CD14-positive monocyte (primary cell): ENCODE results near the gene MAP3K10. TPM values are rescaled to one million over a fixed set of nuclear protein-coding genes. Genes with fewer than 3 reads are reported as not detected.

ENCODE experiments used
- DNase-seq, 3 donors: peaks; one replicate each; pipeline ENCODE4 v3.0.0-alpha.2; 2011 to 2022
- H2AFZ ChIP-seq: 2 replicates; pipeline ENCODE4 v1.6.0; 2012; ENCODE audit warnings: mild to moderate bottlenecking, low read depth, low read length, inconsistent platforms; ENCODE audit not compliant: insufficient read depth, poor library complexity, severe bottlenecking
- H3K27ac ChIP-seq, 2 donors: 1 replicate in 1 of 2; 2 replicates in 1 of 2; pipeline ENCODE4 v1.5.1; 2012 to 2013; ENCODE audit warnings: low read length in 2 of 2, control low read depth in 1 of 2, inconsistent platforms in 1 of 2, low read depth in 1 of 2, mild to moderate bottlenecking in 1 of 2
- H3K27me3 ChIP-seq, 2 donors: one replicate each; pipeline versions ENCODE4 v1.6.0 to v1.6.1; 2011 to 2013; ENCODE audit warnings: low read length in 2 of 2; ENCODE audit not compliant: control insufficient read depth in 2 of 2, insufficient read depth in 2 of 2
- H3K36me3 ChIP-seq, 2 donors: replicated peaks in 1 of 2; 1 replicate in 1 of 2; 2 replicates in 1 of 2; pipeline versions ENCODE4 v1.5.1 to v1.6.1; 2012 to 2013; ENCODE audit warnings: low read length in 2 of 2, control low read depth in 1 of 2, inconsistent platforms in 1 of 2, mild to moderate bottlenecking in 1 of 2; ENCODE audit not compliant: insufficient read depth in 2 of 2, control insufficient read depth in 1 of 2
- H3K4me1 ChIP-seq, 2 donors: 1 replicate in 1 of 2; 2 replicates in 1 of 2; pipeline versions ENCODE4 v1.5.1 to v1.6.1; 2012 to 2013; ENCODE audit warnings: low read length in 2 of 2, control low read depth in 1 of 2, inconsistent platforms in 1 of 2, mild to moderate bottlenecking in 1 of 2, moderate library complexity in 1 of 2; ENCODE audit not compliant: insufficient read depth in 2 of 2, control insufficient read depth in 1 of 2
- H3K4me2 ChIP-seq: replicated peaks from 2 replicates; pipeline ENCODE3; 2012; ENCODE audit warnings: low read length, moderate library complexity, mild to moderate bottlenecking; ENCODE audit not compliant: poor library complexity, severe bottlenecking; ENCODE audit errors: extremely low read depth
- H3K4me3 ChIP-seq, 3 experiments: fragments of 200-600 bp in 1 of 3; sonication (generic) in 1 of 3; replicated peaks in 1 of 3; 1 replicate in 2 of 3; 2 replicates in 1 of 3; pipeline ENCODE4 v1.5.1; 2011 to 2013; ENCODE audit warnings: low read length in 3 of 3, mild to moderate bottlenecking in 3 of 3, control low read depth in 2 of 3, low read depth in 2 of 3, inconsistent platforms in 1 of 3, moderate library complexity in 1 of 3
- H3K79me2 ChIP-seq: 2 replicates; pipeline ENCODE4 v1.6.0; 2012; ENCODE audit warnings: mild to moderate bottlenecking, control low read depth, inconsistent platforms, low read length, moderate library complexity; ENCODE audit not compliant: insufficient read depth
- H3K9ac ChIP-seq: 2 replicates; pipeline ENCODE4 v1.6.0; 2017; ENCODE audit warnings: low read length, mild to moderate bottlenecking; ENCODE audit not compliant: insufficient read depth, poor library complexity, severe bottlenecking
- H3K9me3 ChIP-seq, 2 donors: replicated peaks in 1 of 2; 1 replicate in 1 of 2; 2 replicates in 1 of 2; pipeline versions ENCODE4 v1.5.1 to v1.6.1; 2012 to 2013; ENCODE audit warnings: low read length in 2 of 2, control low read depth in 1 of 2; ENCODE audit not compliant: control insufficient read depth in 1 of 2, insufficient read depth in 1 of 2
- H4K20me1 ChIP-seq: 2 replicates; pipeline ENCODE4 v1.6.0; 2012; ENCODE audit warnings: mild to moderate bottlenecking, low read length, control low read depth, moderate library complexity; ENCODE audit not compliant: insufficient read depth
- H3K27ac Mint-ChIP-seq, 7 donors: one replicate each; pipeline ENCODE4 v1.8.0; 2020; ENCODE audit warnings: mild to moderate bottlenecking in 7 of 7, mixed read lengths in 7 of 7, moderate library complexity in 6 of 7, inconsistent platforms in 2 of 7
- H3K27me3 Mint-ChIP-seq, 3 donors: one replicate each; pipeline ENCODE4 v1.8.0; 2021 to 2022; ENCODE audit warnings: low read depth in 3 of 3, mild to moderate bottlenecking in 3 of 3, mixed read lengths in 3 of 3, moderate library complexity in 3 of 3, inconsistent platforms in 1 of 3
- H3K36me3 Mint-ChIP-seq, 2 donors: one replicate each; pipeline ENCODE4 v1.8.0; 2020; ENCODE audit warnings: mixed read lengths in 2 of 2, inconsistent platforms in 1 of 2, mild to moderate bottlenecking in 1 of 2
- H3K4me1 Mint-ChIP-seq: one replicate; pipeline ENCODE4 v1.8.0; 2020; ENCODE audit warnings: mild to moderate bottlenecking, mixed read lengths
- H3K4me3 Mint-ChIP-seq, 2 donors: one replicate each; pipeline ENCODE4 v1.8.0; 2020; ENCODE audit warnings: mild to moderate bottlenecking in 2 of 2, mixed read lengths in 2 of 2, moderate library complexity in 1 of 2
- H3K9me3 Mint-ChIP-seq, 7 donors: one replicate each; pipeline ENCODE4 v1.8.0; 2020 to 2022; ENCODE audit warnings: mixed read lengths in 7 of 7, mild to moderate bottlenecking in 6 of 7, moderate library complexity in 6 of 7, inconsistent platforms in 2 of 7
- WGBS: methylation state at CpG from one replicate; pipeline ENCODE4 v1.1.5; 2013; ENCODE audit warnings: missing lambda C conversion rate; ENCODE audit not compliant: insufficient coverage; 5-methylcytosine and 5-hydroxymethylcytosine counted together
- intact Hi-C, 2 donors: fragments of 100-400 bp; cut with micrococcal nuclease; formaldehyde crosslinking; loops; one replicate each; pipeline versions ENCODE4 v1.15.0 to v1.15.1; 2023
- polyA plus RNA-seq, 3 donors: library from polyadenylated mRNA; depleted of rRNA in 1 of 3; unstranded in 2 of 3; stranded (reverse) in 1 of 3; fragments of 300-500 nt in 2 of 3; fragments of >200 nt in 1 of 3; fragmentation: Illumina TruSeq in 2 of 3; gene quantifications; 1 replicate in 2 of 3; 2 replicates in 1 of 3; pipeline ENCODE4 v1.2.3, GENCODE V29; 2012 to 2021
- TF ChIP-seq, protein P1 (sequence below): fragments of 200-600 bp; IDR thresholded peaks from one replicate; pipeline ENCODE4 v1.8.0; 2022; ENCODE audit warnings: antibody characterized with exemption, mild to moderate bottlenecking

Gene MAP3K10
- polyA plus RNA-seq, 3 donors: 0.05 to 9.1 TPM; not detected in 1

DNA sequence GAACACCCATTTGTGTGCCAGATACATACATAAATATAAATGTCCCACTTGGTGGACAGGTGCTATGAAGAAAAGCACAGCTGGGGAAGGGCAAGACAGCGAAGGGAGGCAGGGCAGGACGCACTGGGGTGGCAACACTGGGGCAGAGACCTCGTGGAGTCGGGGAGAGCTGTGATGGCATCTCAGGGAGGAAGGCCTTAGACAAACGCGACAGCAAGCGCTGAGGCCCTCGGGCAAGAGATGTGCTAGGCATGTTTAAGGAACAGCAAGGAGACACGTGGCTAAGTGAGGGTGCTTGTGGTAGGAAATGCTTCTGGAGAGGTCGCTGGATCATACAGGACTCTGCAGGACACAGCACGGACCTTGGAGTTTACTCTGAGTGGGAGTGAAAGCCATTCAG lies 58.6 kb downstream of the MAP3K10 start:
- H3K9me3 ChIP-seq: no peaks in the 10 kb centered on the region
- intact Hi-C loops: no loop called here
- H3K36me3 ChIP-seq: peaks cover 50 to 78% of the 10 kb centered on the region in 2 donors
- TF ChIP-seq, protein P1, sequence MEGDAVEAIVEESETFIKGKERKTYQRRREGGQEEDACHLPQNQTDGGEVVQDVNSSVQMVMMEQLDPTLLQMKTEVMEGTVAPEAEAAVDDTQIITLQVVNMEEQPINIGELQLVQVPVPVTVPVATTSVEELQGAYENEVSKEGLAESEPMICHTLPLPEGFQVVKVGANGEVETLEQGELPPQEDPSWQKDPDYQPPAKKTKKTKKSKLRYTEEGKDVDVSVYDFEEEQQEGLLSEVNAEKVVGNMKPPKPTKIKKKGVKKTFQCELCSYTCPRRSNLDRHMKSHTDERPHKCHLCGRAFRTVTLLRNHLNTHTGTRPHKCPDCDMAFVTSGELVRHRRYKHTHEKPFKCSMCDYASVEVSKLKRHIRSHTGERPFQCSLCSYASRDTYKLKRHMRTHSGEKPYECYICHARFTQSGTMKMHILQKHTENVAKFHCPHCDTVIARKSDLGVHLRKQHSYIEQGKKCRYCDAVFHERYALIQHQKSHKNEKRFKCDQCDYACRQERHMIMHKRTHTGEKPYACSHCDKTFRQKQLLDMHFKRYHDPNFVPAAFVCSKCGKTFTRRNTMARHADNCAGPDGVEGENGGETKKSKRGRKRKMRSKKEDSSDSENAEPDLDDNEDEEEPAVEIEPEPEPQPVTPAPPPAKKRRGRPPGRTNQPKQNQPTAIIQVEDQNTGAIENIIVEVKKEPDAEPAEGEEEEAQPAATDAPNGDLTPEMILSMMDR: no peak
- no peak overlapping the region for H3K4me3 ChIP-seq
- peaks cover 60% of the 10 kb centered on the region for H4K20me1 ChIP-seq
- no peak overlapping the region for H2AFZ ChIP-seq
- H3K9ac ChIP-seq: no peak overlapping the region
- Mint-ChIP-seq H3K9me3 (peaks cover 0 to 1% (median 0%) of the 10 kb centered on the region in 7 donors), H3K4me3 (no peak overlapping the region), H3K27ac (peak overlapping the region in 2 of 7 donors; percentile 37 to 50), H3K36me3 (peaks cover 56 to 76% of the 10 kb centered on the region in 2 donors), H3K4me1 (no peaks in the 10 kb centered on the region), H3K27me3 (peaks cover 0 to 2% (median 0%) of the 10 kb centered on the region in 3 donors)
- no peaks in the 10 kb centered on the region for H3K27me3 ChIP-seq
- no peak overlapping the region for H3K4me2 ChIP-seq
- H3K4me1 ChIP-seq: no peaks in the 10 kb centered on the region
- DNase-seq: no peak
- peaks cover 15% of the 10 kb centered on the region for H3K79me2 ChIP-seq
- no peak overlapping the region for H3K27ac ChIP-seq
- WGBS: 76% methylated on average over 11 of the region's 11 CpGs

DNA sequence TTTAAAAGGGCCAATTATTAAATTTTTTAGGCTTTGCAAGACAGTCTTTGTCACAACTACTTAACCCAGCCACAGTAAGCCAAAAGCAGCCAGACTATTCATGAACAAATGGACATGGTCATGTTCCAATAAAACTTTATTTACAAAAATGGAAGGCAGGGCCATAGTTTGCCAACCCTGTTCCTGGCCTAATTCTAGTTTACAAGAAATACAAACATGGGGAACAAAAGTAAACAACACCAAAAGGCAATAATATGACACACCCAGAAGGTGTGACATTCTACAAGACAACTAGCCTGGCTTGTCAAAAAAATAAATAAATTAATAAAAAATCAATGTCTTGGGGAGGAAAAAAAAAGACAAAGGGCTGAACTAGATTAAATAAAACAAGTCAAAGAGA lies 60.0 kb downstream of the MAP3K10 start:
- H3K9ac ChIP-seq: no peak overlapping the region
- Mint-ChIP-seq H3K4me1 (no peaks in the 10 kb centered on the region), H3K36me3 (peaks cover 70 to 83% of the 10 kb centered on the region in 2 donors), H3K9me3 (peaks cover 0 to 1% (median 0%) of the 10 kb centered on the region in 7 donors), H3K27ac (no peak overlapping the region), H3K4me3 (no peak overlapping the region), H3K27me3 (peaks cover 0 to 4% (median 0%) of the 10 kb centered on the region in 3 donors)
- no peak overlapping the region for H3K4me2 ChIP-seq
- TF ChIP-seq, protein P1: no peak
- H3K4me3 ChIP-seq: no peak overlapping the region
- H3K27ac ChIP-seq: no peak overlapping the region
- DNase-seq: no peak
- no peak overlapping the region for H2AFZ ChIP-seq
- no peaks in the 10 kb centered on the region for H3K27me3 ChIP-seq
- intact Hi-C loops: no loop called here
- H3K4me1 ChIP-seq: no peaks in the 10 kb centered on the region
- H4K20me1 ChIP-seq: peaks cover 53% of the 10 kb centered on the region
- H3K36me3 ChIP-seq: peaks cover 63 to 85% of the 10 kb centered on the region in 2 donors
- no peaks in the 10 kb centered on the region for H3K9me3 ChIP-seq
- H3K79me2 ChIP-seq: peaks cover 13% of the 10 kb centered on the region
